ENCODE data around the gene HSPA12B.

DNA sequence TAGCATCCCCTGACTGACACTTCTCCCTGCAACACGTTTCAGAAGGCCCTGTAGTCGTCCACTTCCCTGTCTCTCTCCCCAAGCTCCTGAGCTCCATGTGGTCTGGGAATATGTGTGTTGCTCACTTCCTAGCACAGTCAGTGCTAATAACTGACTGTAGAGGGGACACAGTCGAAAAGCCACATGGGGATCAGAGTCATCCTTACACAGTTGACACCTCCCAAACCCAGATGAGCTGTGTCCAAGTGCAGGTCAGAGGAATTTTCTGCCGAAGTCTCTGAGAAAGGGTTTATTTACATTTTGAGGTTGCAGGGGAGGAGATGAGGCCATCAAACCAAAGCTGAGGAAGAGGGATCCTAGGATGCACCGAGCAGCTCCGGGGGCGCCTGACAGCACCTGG, 47.1 kb upstream of the HSPA12B start:
- TF ChIP-seq, protein P1, sequence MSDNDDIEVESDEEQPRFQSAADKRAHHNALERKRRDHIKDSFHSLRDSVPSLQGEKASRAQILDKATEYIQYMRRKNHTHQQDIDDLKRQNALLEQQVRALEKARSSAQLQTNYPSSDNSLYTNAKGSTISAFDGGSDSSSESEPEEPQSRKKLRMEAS (IDR thresholded peaks at IDR 0.05; ENCODE audit: insufficient read depth, insufficient read length): no peak
- TF ChIP-seq, protein P2, sequence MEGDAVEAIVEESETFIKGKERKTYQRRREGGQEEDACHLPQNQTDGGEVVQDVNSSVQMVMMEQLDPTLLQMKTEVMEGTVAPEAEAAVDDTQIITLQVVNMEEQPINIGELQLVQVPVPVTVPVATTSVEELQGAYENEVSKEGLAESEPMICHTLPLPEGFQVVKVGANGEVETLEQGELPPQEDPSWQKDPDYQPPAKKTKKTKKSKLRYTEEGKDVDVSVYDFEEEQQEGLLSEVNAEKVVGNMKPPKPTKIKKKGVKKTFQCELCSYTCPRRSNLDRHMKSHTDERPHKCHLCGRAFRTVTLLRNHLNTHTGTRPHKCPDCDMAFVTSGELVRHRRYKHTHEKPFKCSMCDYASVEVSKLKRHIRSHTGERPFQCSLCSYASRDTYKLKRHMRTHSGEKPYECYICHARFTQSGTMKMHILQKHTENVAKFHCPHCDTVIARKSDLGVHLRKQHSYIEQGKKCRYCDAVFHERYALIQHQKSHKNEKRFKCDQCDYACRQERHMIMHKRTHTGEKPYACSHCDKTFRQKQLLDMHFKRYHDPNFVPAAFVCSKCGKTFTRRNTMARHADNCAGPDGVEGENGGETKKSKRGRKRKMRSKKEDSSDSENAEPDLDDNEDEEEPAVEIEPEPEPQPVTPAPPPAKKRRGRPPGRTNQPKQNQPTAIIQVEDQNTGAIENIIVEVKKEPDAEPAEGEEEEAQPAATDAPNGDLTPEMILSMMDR (IDR thresholded peaks at IDR 0.05; ENCODE audit: extremely low read depth in 1 of 2, insufficient read depth in 1 of 2, low read depth in 1 of 2, low read length in 2 of 2): no peak
- TF ChIP-seq JUN (IDR thresholded peaks at IDR 0.05; ENCODE audit: borderline replicate concordance, insufficient read depth, insufficient read length, low read depth) (no peak), POLR2A (IDR thresholded peaks at IDR 0.05; ENCODE audit: low read depth, low read length) (no peak), POLR2AphosphoS5 (IDR thresholded peaks at IDR 0.05; ENCODE audit: insufficient read depth, low read depth, low read length) (no peak)
